ENCODE data around the gene UBR4.

Gene UBR4

DNA sequence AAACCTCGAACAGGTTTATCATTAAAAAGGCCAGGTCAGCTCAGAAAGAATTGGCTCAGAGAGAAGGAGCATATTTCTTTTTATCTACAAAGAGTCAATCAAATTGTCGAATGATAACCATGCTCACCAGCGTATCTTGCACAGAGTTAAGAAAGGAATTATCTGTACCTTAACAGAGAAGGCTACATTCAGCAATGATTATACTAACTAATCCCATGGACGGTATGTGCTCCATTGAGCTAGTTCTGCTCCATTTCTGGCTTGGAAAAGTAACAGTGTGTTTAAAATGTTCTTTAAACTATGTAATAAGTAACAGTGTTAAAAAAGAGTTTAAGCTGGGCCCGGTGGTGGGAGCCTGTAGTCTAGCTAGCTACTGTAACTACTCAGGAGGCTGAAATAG is 4.2 kb downstream of the UBR4 start:
- no peak overlapping the region for H3K9ac ChIP-seq (ENCODE audit: low read length)
- H3K4me2 ChIP-seq (ENCODE audit: low read depth, low read length): 0 out of 2 replicates have a peak overlapping the region, but pooled peaks have one; percentile 15
- no peaks in the 10 kb centered on the region for H3K27me3 ChIP-seq (replicated peaks; ENCODE audit: insufficient read depth, low read length)
- no peak overlapping the region for H2AFZ ChIP-seq (ENCODE audit: low read length)
- H3K9me3 ChIP-seq (replicated peaks; ENCODE audit: insufficient read depth, low read length): no peaks in the 10 kb centered on the region
- no peaks in the 10 kb centered on the region for H3K9me2 ChIP-seq (replicated peaks; ENCODE audit: insufficient read depth, low read length)
- H4K20me1 ChIP-seq (ENCODE audit: insufficient read depth, low read length): peaks cover 18% of the 10 kb centered on the region
- no peak for DNase-seq
- TF ChIP-seq, protein P1, sequence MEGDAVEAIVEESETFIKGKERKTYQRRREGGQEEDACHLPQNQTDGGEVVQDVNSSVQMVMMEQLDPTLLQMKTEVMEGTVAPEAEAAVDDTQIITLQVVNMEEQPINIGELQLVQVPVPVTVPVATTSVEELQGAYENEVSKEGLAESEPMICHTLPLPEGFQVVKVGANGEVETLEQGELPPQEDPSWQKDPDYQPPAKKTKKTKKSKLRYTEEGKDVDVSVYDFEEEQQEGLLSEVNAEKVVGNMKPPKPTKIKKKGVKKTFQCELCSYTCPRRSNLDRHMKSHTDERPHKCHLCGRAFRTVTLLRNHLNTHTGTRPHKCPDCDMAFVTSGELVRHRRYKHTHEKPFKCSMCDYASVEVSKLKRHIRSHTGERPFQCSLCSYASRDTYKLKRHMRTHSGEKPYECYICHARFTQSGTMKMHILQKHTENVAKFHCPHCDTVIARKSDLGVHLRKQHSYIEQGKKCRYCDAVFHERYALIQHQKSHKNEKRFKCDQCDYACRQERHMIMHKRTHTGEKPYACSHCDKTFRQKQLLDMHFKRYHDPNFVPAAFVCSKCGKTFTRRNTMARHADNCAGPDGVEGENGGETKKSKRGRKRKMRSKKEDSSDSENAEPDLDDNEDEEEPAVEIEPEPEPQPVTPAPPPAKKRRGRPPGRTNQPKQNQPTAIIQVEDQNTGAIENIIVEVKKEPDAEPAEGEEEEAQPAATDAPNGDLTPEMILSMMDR (IDR thresholded peaks at IDR 0.05; ENCODE audit: low read length): no peak
- no peak for TF ChIP-seq EZH2 (optimal IDR thresholded peaks at IDR 0.05; ENCODE audit: low read depth, low read length)
- no peak for TF ChIP-seq EZH2phosphoT487 (IDR thresholded peaks at IDR 0.05; ENCODE audit: low read length)
- H3K79me2 ChIP-seq (ENCODE audit: low read length): peaks cover 96% of the 10 kb centered on the region
- H3K4me3 ChIP-seq (ENCODE audit: low read length): no peak overlapping the region
- no peaks in the 10 kb centered on the region for H3K36me3 ChIP-seq (replicated peaks; ENCODE audit: insufficient read depth, low read length)
- peaks cover 20% of the 10 kb centered on the region for H3F3A ChIP-seq (ENCODE audit: insufficient read depth, low read length)
- H3K4me1 ChIP-seq (ENCODE audit: low read length): peaks cover 28% of the 10 kb centered on the region
- H3K27ac ChIP-seq (ENCODE audit: low read length): peak overlapping the region; percentile 18; the same call in 1 of the 2 replicates

DNA sequence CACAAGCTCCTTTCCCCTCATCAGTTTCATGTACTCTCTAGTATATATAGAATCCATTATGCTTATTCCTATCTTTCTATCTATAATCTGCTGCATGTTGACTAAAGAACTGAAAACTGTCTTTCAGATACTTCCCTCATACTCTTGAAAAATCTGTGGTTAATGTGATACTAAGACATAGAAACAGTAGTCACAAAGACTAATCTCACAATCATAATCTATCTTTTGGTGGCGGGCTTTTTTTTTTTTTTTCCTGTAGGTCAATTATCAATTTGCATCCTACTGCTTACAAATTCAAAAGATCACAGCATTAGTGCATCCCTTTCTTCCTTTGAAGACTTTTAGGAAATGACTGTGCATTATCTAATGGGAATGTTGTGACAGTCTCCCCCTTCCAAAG is 4.7 kb downstream of the UBR4 start:
- Histone ChIP-seq H3K27me3 (replicated peaks; ENCODE audit: insufficient read depth, low read length) (no peaks in the 10 kb centered on the region), H3K36me3 (replicated peaks; ENCODE audit: insufficient read depth, low read length) (no peaks in the 10 kb centered on the region), H2AFZ (ENCODE audit: low read length) (no peak overlapping the region), H3K9me3 (replicated peaks; ENCODE audit: insufficient read depth, low read length) (no peaks in the 10 kb centered on the region), H4K20me1 (ENCODE audit: insufficient read depth, low read length) (peaks cover 18% of the 10 kb centered on the region), H3K4me1 (ENCODE audit: low read length) (peaks cover 28% of the 10 kb centered on the region), H3K9me2 (replicated peaks; ENCODE audit: insufficient read depth, low read length) (no peaks in the 10 kb centered on the region), H3K4me3 (ENCODE audit: low read length) (no peak overlapping the region), H3K79me2 (ENCODE audit: low read length) (peaks cover 95% of the 10 kb centered on the region), H3K9ac (ENCODE audit: low read length) (no peak overlapping the region), H3K27ac (ENCODE audit: low read length) (peak overlapping the region; percentile 18; the same call in 1 of the 2 replicates), H3F3A (ENCODE audit: insufficient read depth, low read length) (peaks cover 16% of the 10 kb centered on the region), H3K4me2 (ENCODE audit: low read depth, low read length) (0 out of 2 replicates have a peak overlapping the region, but pooled peaks have one; percentile 15)
- TF ChIP-seq EZH2phosphoT487 (IDR thresholded peaks at IDR 0.05; ENCODE audit: low read length) (no peak), EZH2 (optimal IDR thresholded peaks at IDR 0.05; ENCODE audit: low read depth, low read length) (no peak)
- TF ChIP-seq, protein P1 (IDR thresholded peaks at IDR 0.05; ENCODE audit: low read length): no peak
- DNase-seq: peak; percentile 11

DNA sequence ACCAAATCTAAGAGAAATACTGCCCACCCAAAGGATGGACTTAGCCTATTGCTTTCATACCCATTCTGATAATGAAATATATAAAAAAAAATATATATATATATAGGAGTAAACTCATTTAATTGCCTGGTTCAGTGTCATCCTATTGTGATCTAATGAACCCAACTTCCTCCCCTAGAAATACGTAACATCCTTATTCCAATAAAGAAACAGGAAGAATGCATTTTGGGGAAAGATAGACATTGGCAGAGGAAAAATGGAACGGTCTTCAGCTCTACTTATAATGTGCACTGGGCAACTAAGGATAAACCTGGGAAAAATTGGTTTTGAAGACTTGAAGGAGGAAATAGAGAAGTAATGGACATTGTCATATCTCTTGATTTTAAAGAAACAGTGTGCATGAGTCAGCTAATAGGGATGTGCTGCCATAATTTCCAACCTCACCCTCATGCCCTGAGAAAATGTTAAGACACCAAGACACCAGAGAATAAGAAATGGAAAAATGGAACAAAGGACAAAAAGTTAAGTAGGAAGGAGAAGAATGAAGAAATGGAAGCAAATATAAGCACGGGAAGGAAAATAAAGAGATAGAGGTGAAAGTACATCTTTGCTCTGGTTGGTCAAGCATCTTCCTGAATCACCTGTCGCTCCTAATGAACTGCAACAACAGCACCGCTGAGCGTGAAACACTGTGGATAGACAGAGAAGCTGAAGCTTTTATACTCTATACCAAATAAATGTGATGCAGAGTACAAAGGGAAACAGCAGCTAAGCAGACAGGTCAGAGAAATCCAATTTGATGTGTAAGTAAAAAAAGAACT is 5.4 kb downstream of the UBR4 start:
- Histone ChIP-seq H3K9me2 (replicated peaks; ENCODE audit: insufficient read depth, low read length) (no peaks in the 10 kb centered on the region), H3K4me3 (ENCODE audit: low read length) (no peak overlapping the region)

More for the DNA sequence above, 5.4 kb downstream of the UBR4 start:
- no peak overlapping the region; the same call in 1 of the 2 replicates for H3K27ac ChIP-seq (ENCODE audit: low read length)
- H2AFZ ChIP-seq (ENCODE audit: low read length): no peak overlapping the region
- TF ChIP-seq, protein P1 (IDR thresholded peaks at IDR 0.05; ENCODE audit: low read length): no peak
- TF ChIP-seq EZH2phosphoT487 (IDR thresholded peaks at IDR 0.05; ENCODE audit: low read length) (no peak), EZH2 (optimal IDR thresholded peaks at IDR 0.05; ENCODE audit: low read depth, low read length) (no peak)
- H3K36me3 ChIP-seq (replicated peaks; ENCODE audit: insufficient read depth, low read length): no peaks in the 10 kb centered on the region
- no peak overlapping the region for H3K4me2 ChIP-seq (ENCODE audit: low read depth, low read length)
- H4K20me1 ChIP-seq (ENCODE audit: insufficient read depth, low read length): peaks cover 18% of the 10 kb centered on the region
- no peak overlapping the region for H3K9ac ChIP-seq (ENCODE audit: low read length)
- peaks cover 28% of the 10 kb centered on the region for H3K4me1 ChIP-seq (ENCODE audit: low read length)
- peaks cover 14% of the 10 kb centered on the region for H3F3A ChIP-seq (ENCODE audit: insufficient read depth, low read length)
- no peaks in the 10 kb centered on the region for H3K27me3 ChIP-seq (replicated peaks; ENCODE audit: insufficient read depth, low read length)
- peaks cover 96% of the 10 kb centered on the region for H3K79me2 ChIP-seq (ENCODE audit: low read length)
- no peak for DNase-seq
- H3K9me3 ChIP-seq (replicated peaks; ENCODE audit: insufficient read depth, low read length): no peaks in the 10 kb centered on the region
